HepG2 (cell line): ENCODE measurements around the gene ZDHHC16. TPM values are rescaled to one million over a fixed set of nuclear protein-coding genes. Genes with fewer than 3 reads are reported as not detected.

Experiments used
- ATAC-seq: fragments of 200-7000 bp; cut with Tn5 transposase; 3 replicates; pipeline ENCODE4 v1.9.1; 2020; ENCODE audit warnings: mild to moderate bottlenecking, moderate library complexity
- BruUV-seq: library from RNA; stranded (reverse); fragments of 400-500 nt; replicated peaks from 2 replicates; lab custom pipeline; 2021; lab: Mats Ljungman, UMichigan
- CTCF ChIA-PET: fragments of 300-600 bp; formaldehyde crosslinking; extraction: SDS; loops from one replicate; lab custom pipeline; 2021; ENCODE audit warnings: low total read pairs, inconsistent platforms, low intra/inter-chr PET ratio; lab: Yijun Ruan, JAX
- POLR2A ChIA-PET: fragments of 350-600 bp; sonication (Branson Sonifier 250); formaldehyde crosslinking; loops from one replicate; lab custom pipeline; 2020; ENCODE audit warnings: antibody characterized with exemption, inconsistent platforms; lab: Yijun Ruan, JAX
- DNase-seq: peaks from one replicate; pipeline ENCODE4 v3.0.0-alpha.2; 2015; ENCODE audit warnings: low spot score
- FAIRE-seq: peaks from 3 replicates; lab custom pipeline; 2011; peaks lifted over from hg19 to GRCh38; lab: Jason Lieb, UNC
- H2AFZ ChIP-seq: one replicate; pipeline ENCODE4 v1.6.1; 2011; ENCODE audit warnings: low read length, inconsistent platforms
- H3K27ac ChIP-seq: fragments of 300-600 bp; 3 replicates; pipeline ENCODE4 v1.8.0; 2011; ENCODE audit warnings: mixed run types, mild to moderate bottlenecking, mixed read lengths, low read length, inconsistent platforms; ENCODE audit not compliant: insufficient read depth; ENCODE audit errors: extremely low read length
- H3K27me3 ChIP-seq, 2 experiments: fragments of 200-600 bp in 1 of 2; 2 replicates in 1 of 2; 3 replicates in 1 of 2; pipeline versions ENCODE4 v1.6.0 to v1.8.0; 2011; ENCODE audit warnings: low read length in 2 of 2, mild to moderate bottlenecking in 2 of 2, moderate library complexity in 2 of 2, inconsistent platforms in 1 of 2; ENCODE audit not compliant: insufficient read depth in 2 of 2, control insufficient read depth in 1 of 2
- H3K36me3 ChIP-seq, 2 experiments: fragments of 200-600 bp in 1 of 2; replicated peaks in 1 of 2; 2 replicates in 1 of 2; 3 replicates in 1 of 2; pipeline versions ENCODE4 v1.5.1 to v1.8.0; 2011; ENCODE audit warnings: low read length in 2 of 2, inconsistent platforms in 1 of 2; ENCODE audit not compliant: insufficient read depth in 2 of 2, control insufficient read depth in 1 of 2
- H3K4me1 ChIP-seq: 2 replicates; pipeline ENCODE4 v1.5.1; 2012; ENCODE audit warnings: low read length, inconsistent platforms; ENCODE audit not compliant: insufficient read depth
- H3K4me2 ChIP-seq: 2 replicates; pipeline ENCODE4 v1.6.0; 2011; ENCODE audit warnings: low read depth, low read length, inconsistent platforms
- H3K4me3 ChIP-seq, 3 experiments: fragments of 200-600 bp in 1 of 3; sonication (generic), shearing (Covaris generic) in 1 of 3; replicated peaks in 1 of 3; 2 replicates each; pipeline ENCODE4 v1.5.1; 2011 to 2016; ENCODE audit warnings: low read length in 3 of 3, inconsistent platforms in 2 of 3, low read depth in 2 of 3, mild to moderate bottlenecking in 2 of 3, control low read depth in 1 of 3, mixed read lengths in 1 of 3; ENCODE audit not compliant: insufficient read depth in 1 of 3
- H3K79me2 ChIP-seq: one replicate; pipeline ENCODE4 v1.6.1; 2011; ENCODE audit warnings: low read length, inconsistent platforms; ENCODE audit not compliant: insufficient read depth
- H3K9ac ChIP-seq: 2 replicates; pipeline ENCODE4 v1.6.0; 2011; ENCODE audit warnings: mild to moderate bottlenecking, low read depth, low read length, inconsistent platforms; ENCODE audit not compliant: insufficient read depth
- H3K9me3 ChIP-seq: 2 replicates; pipeline ENCODE4 v1.5.1; 2012; ENCODE audit warnings: mild to moderate bottlenecking, low read length
- H4K20me1 ChIP-seq: 2 replicates; pipeline ENCODE4 v1.6.0; 2011; ENCODE audit warnings: inconsistent platforms, mild to moderate bottlenecking, low read length, moderate library complexity; ENCODE audit not compliant: insufficient read depth
- ARID4A ChIP-seq: sonication (generic); formaldehyde crosslinking; IDR thresholded peaks from 2 replicates; pipeline ENCODE4 v1.5.0; 2020; ENCODE audit warnings: mild to moderate bottlenecking, missing genetic modification reagents, borderline replicate concordance
- MAFG ChIP-seq: sonication (generic); formaldehyde crosslinking; IDR thresholded peaks from 2 replicates; pipeline ENCODE4 v1.5.1; 2020; ENCODE audit warnings: mild to moderate bottlenecking, missing genetic modification reagents
- MYPOP ChIP-seq: sonication (generic); formaldehyde crosslinking; IDR thresholded peaks from 2 replicates; pipeline ENCODE4 v1.8.1; 2023; ENCODE audit warnings: mild to moderate bottlenecking, moderate library complexity, missing genetic modification reagents
- NR2C2 ChIP-seq: sonication (generic); formaldehyde crosslinking; IDR thresholded peaks from 2 replicates; pipeline ENCODE4 v1.4.0; 2020; ENCODE audit warnings: missing genetic modification reagents, mild to moderate bottlenecking, moderate library complexity, borderline replicate concordance
- PRDM4 ChIP-seq: sonication (generic); formaldehyde crosslinking; IDR thresholded peaks from 2 replicates; pipeline ENCODE4 v1.9.0; 2021; ENCODE audit warnings: missing genetic modification reagents, borderline replicate concordance
- SAFB2 ChIP-seq: sonication (generic); formaldehyde crosslinking; IDR thresholded peaks from 2 replicates; pipeline ENCODE4 v1.5.1; 2020; ENCODE audit warnings: missing genetic modification reagents, low read depth, mild to moderate bottlenecking, borderline replicate concordance
- SNRNP70 ChIP-seq: fragments of 200-400 bp; formaldehyde crosslinking; IDR thresholded peaks from 2 replicates; pipeline ENCODE4 v1.6.1; 2017; ENCODE audit warnings: mild to moderate bottlenecking, low read depth, low read length, moderate library complexity
- TRIM24 ChIP-seq: sonication (generic); formaldehyde crosslinking; IDR thresholded peaks from 2 replicates; pipeline ENCODE4 v1.8.0; 2022; ENCODE audit warnings: mild to moderate bottlenecking, missing genetic modification reagents
- ZNF260 ChIP-seq: sonication (generic); formaldehyde crosslinking; IDR thresholded peaks from 2 replicates; pipeline ENCODE4 v1.4.0; 2020; ENCODE audit warnings: missing genetic modification reagents, low read depth, mild to moderate bottlenecking, borderline replicate concordance
- WGBS: methylation state at CpG from one replicate; pipeline ENCODE4 v1.1.6; 2017; ENCODE audit warnings: low lambda C conversion rate; 5-methylcytosine and 5-hydroxymethylcytosine counted together
- in situ Hi-C: cut with HindIII; loops from 2 replicates; pipeline ENCODE4 v1.10.0; 2017; ENCODE audit warnings: low pct_unique_long_range_greater_than_20kb; ENCODE audit not compliant: extremely low pct_ligation_motif_present
- intact Hi-C: fragments of 100-400 bp; cut with micrococcal nuclease; formaldehyde crosslinking; loops from one replicate; pipeline ENCODE4 v1.10.0; 2022; ENCODE audit not compliant: unreplicated experiment
- polyA plus RNA-seq, 8 experiments: library from polyadenylated mRNA; depleted of rRNA in 3 of 8; stranded (reverse) in 7 of 8; unstranded in 1 of 8; fragments of >200 nt; fragmentation: Illumina TruSeq in 4 of 8; extraction: Trizol in 4 of 8; gene quantifications; 2 replicates each; pipeline versions ENCODE4 v1.2.1 to v1.2.3, GENCODE V29; 2011 to 2016; ENCODE audit warnings: low read depth in 4 of 8, missing spikeins in 1 of 8, mixed read lengths in 1 of 8; ENCODE audit not compliant: insufficient read depth in 1 of 8
- total RNA-seq, 5 experiments: library from RNA; depleted of rRNA; stranded (reverse); fragments of >200 nt; fragmentation: Illumina TruSeq; extraction: Trizol; gene quantifications; 2 replicates each; pipeline ENCODE4 v1.2.3, GENCODE V29; 2016; ENCODE audit warnings: low read depth in 1 of 5
- TF ChIP-seq, protein P1 (sequence below): sonication (generic); formaldehyde crosslinking; IDR thresholded peaks from 2 replicates; pipeline ENCODE4 v1.4.0; 2020; ENCODE audit warnings: missing genetic modification reagents, low read depth, mild to moderate bottlenecking, borderline replicate concordance

The ZDHHC16 gene
- total and polyA plus RNA-seq, 2 of the 13 experiments (the other 11 are each of a cell fraction or from before 2014, with no cell fraction given), result 40.8 to 41.8 TPM

- Histone ChIP-seq H3K4me3 (no peak overlapping the region), H3K4me1 (peaks cover 39% of the 10 kb centered on the region), H3K9me3 (no peaks in the 10 kb centered on the region), H3K36me3 (peaks cover 4 to 16% of the 10 kb centered on the region in 2 experiments; a peak in 4 of 5 replicates), H3K79me2 (peaks cover 84% of the 10 kb centered on the region), H4K20me1 (peaks cover 34% of the 10 kb centered on the region), H2AFZ (no peak overlapping the region), H3K27me3 (no peaks in the 10 kb centered on the region; a peak in 1 of 5 replicates), H3K9ac (no peak overlapping the region), H3K4me2 (no peak overlapping the region), H3K27ac (no peak overlapping the region)
- intact Hi-C loops (no loop called here), in situ Hi-C loops (no loop called here)
- DNase-seq (no peak), FAIRE-seq (no peak), ATAC-seq (no peak)
- WGBS, result 89% methylated on average over 2 of the region's 2 CpGs
- ChIA-PET CTCF (no interaction called here), POLR2A (no interaction called here)
- BruUV-seq, result no TSS peak
- TF ChIP-seq MYPOP (CRISPR knock-in tag), result no peak
- TF ChIP-seq ZNF260 (CRISPR knock-in tag), result no peak
- TF ChIP-seq, protein P1, sequence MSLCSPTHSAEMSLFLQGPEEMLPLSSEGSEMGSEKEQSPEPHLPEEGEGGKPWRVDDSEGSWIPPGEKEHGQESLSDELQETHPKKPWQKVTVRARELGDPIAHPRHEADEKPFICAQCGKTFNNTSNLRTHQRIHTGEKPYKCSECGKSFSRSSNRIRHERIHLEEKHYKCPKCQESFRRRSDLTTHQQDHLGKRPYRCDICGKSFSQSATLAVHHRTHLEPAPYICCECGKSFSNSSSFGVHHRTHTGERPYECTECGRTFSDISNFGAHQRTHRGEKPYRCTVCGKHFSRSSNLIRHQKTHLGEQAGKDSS (CRISPR knock-in tag), result no peak
- no peak for TF ChIP-seq SNRNP70
- TF ChIP-seq NR2C2, result no peak
- no peak for TF ChIP-seq TRIM24 (CRISPR knock-in tag)
- no peak for TF ChIP-seq ARID4A (CRISPR knock-in tag)
- no peak for TF ChIP-seq PRDM4
- no peak for TF ChIP-seq MAFG
- no peak for TF ChIP-seq SAFB2 (CRISPR knock-in tag)
These were observed 48.2 kb downstream of the ZDHHC16 start for GRCh38 chr10:97494151-97494550.
